GM19328 (cell line): ENCODE results near the gene NUMB.
"Not testable (repeated sequence)": the region's sequence is repeated elsewhere in the genome, so short reads cannot be mapped to it uniquely, and the experiment has no call there.

Experiments
- ATAC-seq: cut with Tn5 transposase; IDR thresholded peaks from one replicate; pipeline ENCODE4 v1.9.1; 2021; ENCODE audit warnings: mild to moderate bottlenecking, moderate library complexity; ENCODE audit not compliant: unreplicated experiment

The NUMB gene

GRCh38 chr14:73368616-73369015 is 89.7 kb downstream of the NUMB start:
- no peak for ATAC-seq

DNA sequence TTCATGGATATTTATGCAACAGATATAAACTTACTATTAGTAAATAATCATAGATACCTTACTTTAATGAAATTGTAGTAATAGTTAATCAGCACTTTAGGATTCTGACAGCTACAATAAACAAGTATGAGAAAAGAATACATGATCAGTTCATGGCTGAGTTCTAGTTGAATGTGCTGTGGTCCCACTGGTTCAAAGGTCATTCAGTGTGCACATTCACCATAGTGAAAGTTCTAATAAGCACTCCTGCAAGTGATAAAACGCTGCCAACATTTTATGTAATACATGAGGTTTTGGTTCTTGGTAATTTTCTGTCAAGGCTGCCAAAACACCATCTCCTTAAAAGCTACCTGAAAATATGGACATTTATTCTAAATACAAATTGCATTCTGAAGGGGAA is 92.6 kb downstream of the NUMB start:
- ATAC-seq = no peak

DNA sequence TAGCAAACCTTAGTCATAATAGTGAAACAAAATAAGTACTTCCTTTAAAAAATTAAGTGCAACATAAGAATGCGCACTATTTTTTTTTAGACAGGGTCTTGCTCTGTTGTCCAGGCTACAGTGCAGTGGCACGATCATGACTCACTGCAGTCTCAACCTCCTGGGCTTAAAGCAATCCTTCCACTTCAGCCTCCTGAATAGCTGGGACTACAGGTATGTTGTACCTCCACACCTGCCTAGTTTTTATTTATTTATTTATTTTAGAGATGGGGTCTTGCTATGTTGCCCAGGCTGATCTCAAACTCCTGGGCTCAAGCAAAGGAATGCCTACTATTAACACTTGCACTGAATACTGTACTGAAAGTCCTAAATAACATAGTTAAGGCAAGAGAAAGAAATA is 93.8 kb downstream of the NUMB start:
- no peak for ATAC-seq

- no peak for ATAC-seq
Observed at GRCh38 chr14:73359445-73359844, 98.9 kb downstream of the NUMB start.

- no peak for ATAC-seq
Observed at GRCh38 chr14:73358187-73358586, 100.2 kb downstream of the NUMB start.

GRCh38 chr14:73349091-73349490 is 109.3 kb downstream of the NUMB start:
- ATAC-seq = not testable (repeated sequence)

- ATAC-seq = no peak
Observed at GRCh38 chr14:73344319-73344718, 114.0 kb downstream of the NUMB start.

DNA sequence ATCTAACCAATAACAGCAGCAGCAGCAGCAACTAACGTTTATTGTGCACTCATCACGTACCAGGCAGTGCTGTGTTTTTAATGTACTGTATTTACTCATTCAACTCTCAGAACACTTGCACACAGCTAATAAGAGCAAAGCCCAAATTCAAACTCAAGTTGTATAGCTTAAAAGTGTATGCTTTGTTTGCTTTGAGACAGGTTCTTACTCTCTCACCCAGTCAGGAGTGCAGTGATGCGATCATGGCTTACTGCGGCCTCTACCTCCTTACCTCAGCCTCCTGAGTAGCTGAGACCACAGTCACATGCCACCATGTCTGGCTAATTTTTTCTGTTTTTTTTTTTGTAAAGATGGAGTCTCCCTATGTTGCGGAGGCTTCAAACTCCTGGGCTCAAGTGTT is 115.7 kb downstream of the NUMB start:
- no peak for ATAC-seq

DNA sequence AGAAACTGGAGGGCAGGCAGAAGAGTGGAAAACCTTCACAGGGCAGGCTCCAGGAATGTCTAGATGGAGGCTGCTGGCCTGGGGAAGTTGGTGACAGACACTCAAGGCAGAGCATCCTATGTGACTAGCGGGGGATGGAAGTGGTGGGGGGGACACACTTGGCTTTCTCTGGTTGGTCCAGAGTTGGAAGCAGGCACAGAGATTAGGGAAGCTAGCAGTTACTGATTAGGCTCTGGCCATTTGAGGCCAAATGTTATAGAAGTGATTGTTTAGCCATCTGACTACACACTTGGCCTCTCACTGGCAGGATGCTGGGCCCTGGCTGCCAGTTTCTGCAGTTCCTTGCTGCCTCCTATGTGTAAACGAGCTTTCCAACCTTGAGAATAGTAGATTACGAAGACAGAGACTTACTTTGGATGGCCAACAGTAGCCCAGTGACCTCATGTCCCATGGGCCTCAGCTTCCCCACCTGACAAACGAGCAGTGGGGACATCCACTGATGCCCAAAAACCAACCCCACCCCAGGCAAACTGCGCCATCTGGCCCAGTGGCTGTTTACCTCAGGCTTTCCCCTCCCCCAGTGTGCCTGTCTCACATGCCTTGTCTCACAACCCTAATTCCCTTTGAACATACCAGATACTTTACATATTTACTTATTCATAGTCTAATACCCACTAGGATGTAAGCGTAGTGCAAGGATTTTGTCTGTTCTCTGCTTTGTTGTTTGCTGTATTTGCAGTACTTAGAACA is 118.3 kb downstream of the NUMB start:
- no peak for ATAC-seq

DNA sequence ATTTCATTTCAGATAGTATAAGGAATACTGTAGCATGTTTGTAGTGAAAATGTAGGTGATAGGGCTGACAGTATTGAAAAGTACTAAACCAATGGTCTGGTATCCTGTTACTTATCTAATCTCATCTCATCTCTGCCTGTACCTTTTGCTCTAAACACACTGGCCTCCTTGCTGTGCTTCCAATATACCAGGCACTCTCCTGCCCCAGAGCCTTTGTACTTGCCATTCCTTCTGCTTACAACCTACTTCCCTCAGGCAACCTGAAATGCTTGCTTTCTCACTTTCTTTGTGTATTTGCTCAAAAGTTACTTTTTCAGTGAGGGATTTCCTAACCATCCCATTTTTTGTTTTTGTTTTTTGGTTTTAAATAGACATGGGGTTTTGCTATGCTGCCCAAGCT is 119.1 kb downstream of the NUMB start:
- ATAC-seq = no peak

DNA sequence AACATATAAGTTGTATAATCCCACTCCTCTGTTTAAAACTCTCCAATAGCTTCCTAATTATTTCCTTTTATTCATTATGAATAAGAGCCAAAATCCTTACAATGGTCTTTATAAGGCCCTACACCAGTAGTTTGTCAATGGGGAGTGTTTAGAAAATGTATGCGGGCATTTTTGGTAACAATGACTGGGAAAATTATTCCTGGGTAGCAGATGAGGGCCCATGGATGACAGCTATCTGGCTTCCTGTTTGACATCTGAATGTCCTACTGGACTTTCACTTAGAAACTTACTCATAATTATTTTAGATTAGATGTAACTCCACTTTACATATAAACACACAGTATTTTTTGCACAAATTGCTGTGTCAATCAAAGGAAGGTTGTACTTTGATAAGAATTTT is 119.8 kb downstream of the NUMB start:
- ATAC-seq = no peak

GRCh38 chr14:73333031-73333430 is 125.3 kb downstream of the NUMB start:
- no peak for ATAC-seq

GRCh38 chr14:73325630-73326299 is 132.6 kb downstream of the NUMB start:
- ATAC-seq = no peak

DNA sequence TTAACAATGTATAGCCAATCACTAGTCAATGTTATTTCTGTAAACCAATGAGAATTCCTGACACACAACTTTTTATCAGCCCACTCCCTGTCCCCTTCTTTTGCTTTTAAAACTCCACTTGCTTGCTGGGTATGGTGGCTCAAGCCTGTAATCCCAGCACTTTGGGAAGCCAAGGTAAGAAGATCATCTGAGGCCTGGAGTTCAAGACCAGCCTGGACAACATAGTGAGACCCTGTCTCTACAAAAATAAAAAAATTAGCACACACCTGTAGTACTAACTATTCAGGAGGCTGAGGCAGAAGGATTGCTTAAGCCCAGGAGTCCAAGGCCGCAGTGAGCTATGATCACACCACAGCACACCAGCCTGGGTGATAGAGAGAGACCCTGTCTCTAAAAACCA is 133.3 kb downstream of the NUMB start:
- no peak for ATAC-seq

GRCh38 chr14:73324533-73324932 is 133.8 kb downstream of the NUMB start:
- ATAC-seq = no peak

DNA sequence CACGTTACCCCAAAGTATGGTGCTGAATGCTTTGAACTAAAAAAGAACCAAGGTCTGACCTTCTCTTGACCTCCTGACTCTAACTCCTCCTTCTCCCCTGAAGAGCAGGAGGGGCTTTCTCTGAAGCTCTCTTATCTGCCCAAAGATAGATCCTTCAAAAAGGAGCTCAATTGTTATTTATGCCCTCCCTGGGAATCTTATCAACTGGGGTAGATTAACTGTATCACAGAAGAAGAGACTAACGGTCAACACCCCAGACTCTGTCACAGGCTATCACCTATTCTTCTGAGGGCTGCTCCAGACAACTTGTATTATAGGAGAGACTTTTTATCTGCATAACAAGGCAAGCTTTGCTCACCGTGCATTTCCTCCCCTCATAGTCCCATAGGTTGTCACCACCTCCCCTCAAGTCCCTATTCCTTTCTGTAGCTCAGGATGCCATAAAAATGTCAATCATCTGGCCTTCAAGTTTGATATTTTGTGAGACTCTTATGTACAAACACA is 134.4 kb downstream of the NUMB start:
- ATAC-seq = no peak

DNA sequence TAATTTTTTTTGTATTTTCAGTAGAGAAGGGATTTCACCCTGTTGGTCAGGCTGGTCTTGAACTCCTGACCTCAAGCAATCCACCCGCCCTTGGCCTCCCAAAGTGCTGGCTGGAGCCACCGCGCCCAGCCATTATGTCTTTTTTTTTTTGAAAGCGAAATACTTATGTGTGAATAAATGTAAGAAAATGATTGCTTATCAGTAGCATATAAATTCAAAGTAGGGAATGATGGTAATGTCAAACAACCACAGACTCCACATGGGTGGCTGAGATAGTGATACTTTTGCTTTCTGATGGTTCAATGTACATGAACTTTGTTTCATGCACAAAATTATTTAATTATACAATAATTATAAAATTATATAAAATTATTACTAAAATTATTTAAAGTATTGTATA is 145.2 kb downstream of the NUMB start:
- ATAC-seq = no peak

DNA sequence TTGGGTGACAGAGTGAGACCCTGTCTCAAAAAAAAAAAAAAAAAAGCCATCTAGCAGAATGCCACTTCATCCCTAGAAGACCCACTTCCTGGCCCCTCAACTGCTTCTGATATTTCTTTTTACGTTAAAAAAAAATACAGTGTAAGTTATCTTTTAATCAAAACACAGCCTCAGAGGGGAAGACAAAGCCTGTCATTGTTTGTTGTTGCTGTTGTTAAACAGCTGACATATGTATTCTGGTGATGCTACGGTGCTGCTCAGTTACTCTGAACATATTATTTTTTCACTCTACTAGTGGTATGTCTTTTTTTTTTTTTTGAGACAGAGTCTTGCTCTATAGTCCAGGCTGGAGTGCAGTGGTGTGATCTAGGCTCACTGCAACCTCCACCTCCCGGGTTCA is 145.7 kb downstream of the NUMB start:
- no peak for ATAC-seq

DNA sequence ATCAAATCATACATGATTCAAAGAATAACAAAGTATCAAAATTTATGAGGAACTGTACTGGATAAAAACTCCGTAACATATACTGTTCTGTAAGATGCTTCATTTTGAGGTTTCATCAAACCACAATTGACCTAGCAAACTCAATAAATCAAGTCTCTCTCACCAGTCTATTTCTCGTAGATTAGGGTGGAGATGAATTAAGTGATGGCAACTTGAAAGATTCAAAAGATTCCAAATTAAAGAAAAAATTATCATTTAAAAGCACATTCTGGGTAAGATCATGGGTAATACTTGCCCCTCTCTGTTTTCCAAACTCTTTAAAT is 146.7 kb downstream of the NUMB start:
- no peak for ATAC-seq

DNA sequence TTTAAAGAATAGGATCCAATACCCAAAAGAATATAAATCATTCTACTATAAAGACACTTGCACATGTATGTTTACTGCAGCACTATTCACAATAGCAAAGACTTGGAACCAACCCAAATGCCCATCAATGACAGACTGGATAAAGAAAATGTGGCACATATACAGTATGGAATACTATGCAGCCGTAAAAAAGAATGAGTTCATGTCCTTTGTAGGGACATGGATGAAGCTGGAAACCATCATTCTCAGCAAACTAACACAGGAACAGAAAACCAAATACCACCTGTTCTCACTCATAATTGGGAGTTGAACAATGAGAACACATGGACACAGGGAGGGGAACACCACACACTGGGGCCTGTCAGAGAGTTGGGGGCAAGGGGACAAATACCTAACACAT is 149.1 kb downstream of the NUMB start:
- not testable (repeated sequence) for ATAC-seq

DNA sequence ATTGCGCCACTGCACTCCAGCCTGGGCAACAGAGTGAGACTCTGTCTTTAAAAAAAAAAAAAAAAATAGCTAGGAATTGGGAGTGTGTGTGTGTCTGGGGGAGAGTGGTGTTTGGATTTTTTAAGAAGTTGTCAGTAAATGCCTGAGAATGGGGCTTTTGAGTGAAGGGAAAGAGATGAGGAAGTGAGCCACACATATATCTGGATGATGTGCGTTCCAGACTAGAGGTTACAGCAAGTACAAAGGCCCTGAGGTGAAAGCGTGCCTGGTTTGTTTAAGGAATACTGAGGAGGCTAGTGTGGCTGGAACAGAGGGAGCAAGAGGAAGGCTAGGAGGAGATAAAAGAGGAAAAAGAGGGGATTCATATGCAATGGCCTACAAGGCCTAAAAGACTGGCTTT is 151.1 kb downstream of the NUMB start:
- ATAC-seq = no peak

DNA sequence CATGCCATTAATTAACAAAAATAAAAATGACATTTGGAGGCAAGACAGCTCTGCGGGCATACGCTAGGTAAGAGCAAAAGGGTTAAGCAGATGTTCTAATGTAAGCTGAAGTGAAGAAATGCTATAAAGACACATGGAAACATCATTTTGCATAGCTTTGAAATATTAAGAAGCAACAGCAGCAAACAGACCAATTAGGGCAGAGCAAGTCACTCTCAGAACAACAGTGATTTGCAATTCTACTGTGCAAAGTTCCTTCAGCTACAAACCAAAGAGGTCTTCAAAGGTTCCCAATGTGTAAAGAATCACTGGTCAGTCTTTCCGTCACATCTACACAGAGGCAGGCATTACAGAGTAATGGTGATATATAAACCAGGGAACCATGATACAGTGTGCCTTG is 152.8 kb downstream of the NUMB start:
- ATAC-seq = no peak
